ENCODE data around the gene PDLIM4. TPM values are rescaled to one million over a fixed set of nuclear protein-coding genes. Genes with fewer than 3 reads are reported as not detected.

Gene PDLIM4
- total RNA-seq, 1 experiment from 2014 or later = 7.6 TPM

DNA sequence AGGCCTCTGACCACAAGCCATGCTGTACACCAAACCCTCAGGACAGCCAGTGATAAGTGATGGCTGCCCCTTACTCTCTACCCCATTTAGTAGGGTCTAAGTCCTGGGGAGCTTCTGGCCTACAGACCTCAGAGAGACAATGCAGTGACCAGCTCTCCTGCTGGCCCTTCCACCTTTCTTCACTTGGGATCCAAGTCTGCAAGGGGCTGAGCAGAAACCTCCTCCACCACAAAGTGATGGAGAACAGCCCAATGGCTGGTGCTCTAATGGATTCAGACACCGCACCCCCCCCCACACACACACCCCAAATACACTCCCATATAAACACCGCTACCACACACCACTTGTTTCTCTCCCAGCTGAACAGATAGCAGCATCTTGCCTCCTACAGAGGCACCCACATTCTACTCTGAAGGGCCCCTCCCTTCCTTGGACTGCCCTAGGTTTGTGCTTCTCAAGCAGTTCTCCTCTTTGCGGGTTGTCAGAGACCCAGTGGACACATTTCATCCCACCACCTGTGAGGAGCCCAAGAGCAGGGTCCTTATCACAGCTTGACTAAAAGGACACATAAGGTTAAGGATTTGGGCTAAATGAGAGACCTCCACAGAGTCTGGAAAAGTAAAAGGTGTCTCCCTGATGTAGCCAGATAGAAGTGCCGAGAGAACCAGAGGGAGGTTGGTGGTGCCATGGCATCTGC, 1.3 kb upstream of the PDLIM4 start:
- Histone ChIP-seq H2AFZ (ENCODE audit: low read length) (no peak overlapping the region), H3K79me1 (ENCODE audit: insufficient read depth, low read depth, low read length, poor library complexity, severe bottlenecking) (no peaks in the 10 kb centered on the region), H2BK120ac (ENCODE audit: low read depth, low read length, poor library complexity, severe bottlenecking) (no peak overlapping the region), H4K91ac (ENCODE audit: insufficient read length, low read depth, low read length) (no peak overlapping the region), H3K9ac (ENCODE audit: extremely low read depth, insufficient read length, low read length) (no peak overlapping the region), H3K4me2 (ENCODE audit: insufficient read depth, insufficient read length, low read length) (peak overlapping the region; percentile 3), H3K14ac (ENCODE audit: insufficient read depth, low read length) (no peak overlapping the region), H4K5ac (ENCODE audit: insufficient read length, low read depth, low read length) (no peak overlapping the region), H3K4me1 (ENCODE audit: insufficient read depth, low read length) (no peaks in the 10 kb centered on the region), H4K8ac (replicated peaks; ENCODE audit: insufficient read length, low read depth, low read length) (no peak overlapping the region), H3K27ac (ENCODE audit: insufficient read length, low read depth, low read length) (no peak overlapping the region), H3K23me2 (ENCODE audit: insufficient read length, low read depth, low read length, poor library complexity, severe bottlenecking) (no peaks in the 10 kb centered on the region), H3K79me2 (ENCODE audit: insufficient read depth, low read length) (no peaks in the 10 kb centered on the region), H2AK5ac (ENCODE audit: insufficient read length, low read length) (no peak overlapping the region), H3K18ac (ENCODE audit: insufficient read length, low read depth, low read length) (no peak overlapping the region), H2BK12ac (ENCODE audit: insufficient read length, low read depth, low read length) (no peak overlapping the region), H3K56ac (ENCODE audit: insufficient read length, low read depth, low read length) (no peak overlapping the region), H3K27me3 (ENCODE audit: insufficient read depth, low read length) (no peaks in the 10 kb centered on the region; the same call in 1 of the 2 replicates), H3K4ac (ENCODE audit: low read depth, low read length) (no peak overlapping the region), H4K20me1 (ENCODE audit: control insufficient read depth, insufficient read depth, insufficient read length) (peaks cover 5% of the 10 kb centered on the region), H3K9me3 (ENCODE audit: control insufficient read depth, low read depth, low read length) (no peaks in the 10 kb centered on the region), H2BK15ac (ENCODE audit: low read depth, low read length) (no peak overlapping the region), H2BK5ac (ENCODE audit: insufficient read length, low read length) (no peak overlapping the region), H2BK20ac (ENCODE audit: low read depth, low read length, poor library complexity, severe bottlenecking) (no peak overlapping the region), H3T11ph (ENCODE audit: low read length) (no peak overlapping the region), H3K23ac (ENCODE audit: insufficient read length, low read depth, low read length) (no peak overlapping the region)
- no peak for TF ChIP-seq CTCF (conservative IDR thresholded peaks at IDR 0.05)
- H3K9me3 Mint-ChIP-seq = no peaks in the 10 kb centered on the region
- H3K4me3 Mint-ChIP-seq = peak overlapping the region; percentile 75 to 81; a peak in 4 of 5 replicates
- peaks cover 26 to 32% of the 10 kb centered on the region in 2 experiments for H3K4me1 Mint-ChIP-seq
- H3K27me3 Mint-ChIP-seq (ENCODE audit: low read depth) = peaks cover 26% of the 10 kb centered on the region
- DNase-seq = no peak
- H3K27ac Mint-ChIP-seq = peak overlapping the region in 1 of 3 experiments; percentile 60; a peak in 1 of 7 replicates
- no peaks in the 10 kb centered on the region for H3K36me3 Mint-ChIP-seq (ENCODE audit: insufficient read depth in 1 of 3, low read depth in 3 of 3)
- WGBS (ENCODE audit: extremely low coverage, insufficient read length, low lambda C conversion rate) = no CpG with 5 or more reads among the region's 4 CpGs

Data from H9 (cell line).